ENCODE results near the gene FBH1. TPM values are rescaled to one million over a fixed set of nuclear protein-coding genes. Genes with fewer than 3 reads are reported as not detected.

FBH1 gene
- total RNA-seq, 1 donor from 2014 or later: 80.4 TPM

- no peak for DNase-seq (ENCODE audit: low spot score)
Observed at GRCh38 chr10:5958077-5958476, 68.0 kb downstream of the FBH1 start.

- no peak for DNase-seq (ENCODE audit: low spot score)
Observed at GRCh38 chr10:5958675-5959074, 68.6 kb downstream of the FBH1 start.

DNA sequence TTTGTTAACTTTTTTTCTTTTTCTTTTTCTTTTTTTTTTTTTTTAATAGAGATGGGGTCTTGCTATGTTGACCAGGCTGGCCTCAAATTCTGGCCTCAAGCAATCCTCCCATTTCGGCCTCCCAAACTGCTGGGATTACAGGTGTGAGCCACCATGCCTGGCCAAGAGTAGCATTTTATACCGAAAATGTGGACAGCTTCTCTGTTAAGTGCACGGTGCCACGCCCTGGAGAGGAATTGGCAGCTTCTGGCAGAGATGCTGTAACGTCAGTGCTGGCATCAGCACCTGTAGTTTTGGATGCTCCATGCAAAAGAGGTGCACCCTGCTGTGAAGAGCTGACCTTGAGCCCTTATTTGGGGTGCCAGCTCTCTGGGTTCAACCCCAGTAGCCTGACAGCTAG is 69.1 kb downstream of the FBH1 start:
- no peak for DNase-seq (ENCODE audit: low spot score)

- peak; percentile 65 for DNase-seq (ENCODE audit: low spot score)
Observed at GRCh38 chr10:5959581-5960069, 69.6 kb downstream of the FBH1 start.

DNA sequence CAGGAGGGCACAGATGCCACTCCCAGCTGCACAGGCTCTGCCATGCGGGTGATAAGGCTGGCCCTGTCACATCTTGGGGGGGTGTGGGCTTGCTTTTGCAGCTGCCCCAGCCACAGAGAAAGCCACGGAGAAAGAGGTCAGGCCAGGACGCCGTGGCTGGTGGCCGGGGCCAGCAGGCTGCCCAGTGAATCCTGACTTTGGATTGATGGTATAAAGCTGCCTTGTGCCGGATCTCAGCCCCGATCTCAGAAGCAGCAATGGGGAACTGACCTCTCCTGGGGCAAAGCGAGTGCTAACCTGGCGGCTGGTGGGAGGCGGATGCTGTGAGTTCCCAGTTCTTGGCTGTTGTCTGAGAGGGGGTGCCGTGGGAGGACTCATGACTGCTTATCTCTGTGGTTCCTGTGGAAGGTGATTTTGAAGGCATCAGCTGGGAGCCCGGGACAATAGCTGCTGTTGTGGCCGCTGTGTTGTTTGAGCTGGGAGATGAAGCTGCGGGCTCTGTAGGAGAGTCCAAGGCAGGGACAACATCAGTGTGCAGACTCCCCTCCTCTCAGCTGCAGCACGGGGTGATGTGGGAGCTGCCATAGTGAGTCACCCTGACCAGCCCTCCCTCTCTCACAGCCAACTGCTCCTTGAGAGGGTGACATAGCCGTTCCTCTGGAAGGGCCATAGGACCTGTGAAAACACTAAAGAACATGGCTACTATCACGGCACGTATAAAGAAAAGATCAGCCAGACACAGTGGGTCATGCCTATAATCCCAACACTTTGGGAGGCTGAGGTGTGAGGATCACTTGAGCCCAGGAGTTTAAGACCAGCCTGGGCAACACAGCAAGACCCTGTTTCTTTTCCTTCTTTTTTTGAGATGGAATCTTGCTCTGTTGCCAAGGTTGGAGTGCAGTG is 70.3 kb downstream of the FBH1 start:
- DNase-seq (ENCODE audit: low spot score): peak; percentile 74

DNA sequence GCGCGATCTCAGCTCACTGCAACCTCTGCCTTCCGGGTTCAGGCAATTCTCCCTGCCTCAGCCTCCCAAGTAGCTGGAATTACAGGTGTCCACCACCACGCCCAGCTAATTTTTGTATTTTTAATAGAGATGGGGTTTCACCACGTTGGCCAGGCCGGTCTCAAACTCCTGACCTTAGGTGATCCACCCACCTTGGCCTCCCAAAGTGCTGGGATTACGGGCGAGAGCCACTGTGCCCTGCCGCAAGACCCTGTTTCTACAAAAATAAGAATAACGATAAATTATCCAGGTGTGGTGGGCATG is 70.9 kb downstream of the FBH1 start:
- peak; percentile 64 for DNase-seq (ENCODE audit: low spot score)

- DNase-seq (ENCODE audit: low spot score): peak; percentile 81
Observed at GRCh38 chr10:5961405-5962100, 71.5 kb downstream of the FBH1 start.

DNA sequence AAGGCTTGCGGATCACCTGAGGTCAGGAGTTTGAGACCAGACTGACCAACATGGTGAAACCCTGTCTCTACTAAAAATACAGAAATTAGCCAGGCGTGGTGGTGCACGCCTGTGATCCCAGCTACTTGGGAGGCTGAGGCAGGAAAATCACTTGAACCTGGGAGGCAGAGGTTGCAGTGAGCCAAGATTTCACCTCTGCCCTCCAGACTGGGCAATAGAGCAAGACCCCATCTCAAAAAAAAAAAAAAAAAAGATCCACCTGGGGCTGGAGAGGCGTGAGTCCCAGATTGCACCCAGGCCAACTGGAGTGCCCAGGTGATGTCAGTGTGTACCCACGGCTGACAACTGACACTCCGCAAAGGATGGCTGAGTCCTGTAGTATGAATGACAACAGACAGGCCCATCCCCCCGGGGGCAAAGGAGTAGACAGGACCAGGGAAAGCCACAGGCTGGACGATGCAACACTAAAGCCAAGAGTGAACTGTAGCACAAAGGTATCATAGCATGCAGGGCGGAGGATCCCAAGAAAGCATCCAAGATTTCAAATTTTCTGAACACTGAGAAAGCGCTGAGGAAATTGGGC is 72.4 kb downstream of the FBH1 start:
- peak; percentile 33 for DNase-seq (ENCODE audit: low spot score)

DNA sequence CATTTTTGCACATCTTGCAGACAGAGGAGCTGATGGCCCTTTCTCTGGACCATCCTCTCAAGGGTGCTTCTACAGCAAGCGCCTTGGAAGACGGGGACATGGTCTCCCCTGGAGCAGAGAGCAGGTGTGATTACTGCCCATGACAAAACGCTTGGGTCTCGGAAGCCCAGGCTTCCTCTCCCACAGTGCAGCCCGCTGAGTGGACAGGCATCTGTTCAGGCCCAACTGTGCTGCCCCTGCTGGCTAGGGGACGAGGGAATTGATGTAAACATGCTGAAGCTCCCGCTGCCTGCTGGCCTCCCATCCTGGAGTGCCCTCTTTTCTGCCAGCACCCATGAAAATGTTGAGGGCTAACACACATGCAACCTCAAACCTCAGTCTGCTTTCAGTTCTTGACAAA is 73.0 kb downstream of the FBH1 start:
- DNase-seq (ENCODE audit: low spot score): peak; percentile 37

GRCh38 chr10:5963591-5963990 is 73.5 kb downstream of the FBH1 start:
- DNase-seq (ENCODE audit: low spot score): peak; percentile 80

DNA sequence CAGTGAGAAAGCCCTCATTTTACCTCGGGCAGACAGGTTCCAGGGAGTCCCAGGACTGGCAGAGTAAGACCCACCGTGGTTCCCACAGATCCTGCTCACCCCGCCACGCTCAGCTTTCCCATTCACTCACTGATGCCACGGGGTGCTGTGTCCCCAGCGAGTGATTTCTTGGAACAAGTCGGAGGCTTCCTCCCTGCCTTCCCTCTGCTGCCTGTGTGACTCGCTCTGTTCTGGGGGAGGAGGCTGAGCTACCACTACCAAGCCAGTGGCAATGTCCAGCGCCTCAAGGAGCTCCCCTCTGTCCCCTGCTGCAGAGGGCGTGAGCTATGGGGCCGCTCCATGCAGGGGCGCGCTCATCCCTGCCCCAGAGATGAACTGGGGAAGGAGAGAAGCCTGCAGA is 74.7 kb downstream of the FBH1 start:
- DNase-seq (ENCODE audit: low spot score): peak; percentile 57

- peak; percentile 85 for DNase-seq (ENCODE audit: low spot score)
Observed at GRCh38 chr10:5965266-5965665, 75.2 kb downstream of the FBH1 start.

DNA sequence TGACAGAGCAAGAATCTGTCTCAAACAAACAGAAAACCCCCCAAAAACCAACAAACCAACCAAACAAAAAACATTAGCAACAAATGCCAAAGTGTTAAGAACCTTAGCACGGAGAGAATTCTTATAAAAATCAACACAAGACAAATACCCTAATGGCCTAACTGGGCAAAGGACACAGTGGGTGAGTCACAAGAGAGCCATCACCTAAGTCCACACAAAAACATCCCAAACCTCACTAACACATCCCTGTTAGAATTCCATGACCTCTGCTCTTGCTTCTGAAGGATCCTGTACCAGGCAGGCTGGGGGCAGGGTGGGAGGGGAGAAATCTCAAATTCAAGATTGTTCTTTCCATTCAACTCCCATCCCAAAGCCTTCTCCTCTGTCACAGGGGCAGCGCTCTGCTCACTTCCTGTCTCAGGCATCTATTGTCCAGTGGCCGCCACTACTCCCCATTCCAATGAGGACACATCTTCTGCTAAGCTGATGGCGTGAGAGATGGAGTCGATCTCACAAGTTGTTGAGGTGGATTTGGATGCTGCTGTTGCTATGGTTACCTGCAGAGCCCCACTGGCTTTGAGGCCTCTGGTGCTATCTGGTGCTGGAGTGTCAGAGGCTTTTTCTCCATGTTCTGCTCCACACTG is 78.1 kb downstream of the FBH1 start:
- DNase-seq (ENCODE audit: low spot score): peak; percentile 18

DNA sequence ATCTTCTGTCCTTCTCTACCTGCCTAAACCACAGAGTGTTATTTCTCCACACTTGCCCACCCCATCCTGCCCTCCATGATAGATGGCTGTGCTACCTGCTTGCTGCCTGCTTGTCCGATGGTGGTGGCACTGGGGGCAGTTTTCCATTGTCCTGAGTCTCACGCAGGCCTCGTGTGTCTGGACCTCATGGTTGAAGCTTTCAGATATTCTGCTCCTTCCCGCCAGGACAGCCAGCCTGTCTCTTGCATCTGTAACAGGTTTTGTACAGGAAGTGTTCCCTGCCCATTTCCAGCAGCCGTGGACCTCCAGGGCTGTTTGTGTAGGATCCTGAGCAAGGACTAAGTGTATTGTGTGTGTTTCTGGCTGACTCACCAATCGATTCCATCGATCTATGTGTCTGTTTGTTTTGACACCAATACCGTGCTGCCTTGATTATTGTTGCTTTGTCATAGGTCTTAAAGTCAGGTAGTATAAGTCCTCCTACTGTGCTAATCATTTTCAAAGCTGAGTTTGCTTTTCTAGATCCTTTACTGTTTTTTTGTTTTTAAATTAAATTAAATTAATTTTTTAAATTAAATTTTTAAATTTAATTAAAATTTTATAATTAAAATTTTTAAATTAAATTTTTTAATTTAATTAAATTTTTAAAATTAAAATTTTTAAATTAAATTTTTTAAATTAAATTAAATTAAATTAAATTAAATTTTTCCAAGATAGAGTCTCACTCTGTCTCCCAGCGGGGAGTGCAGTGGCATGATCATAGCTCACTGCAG is 78.8 kb downstream of the FBH1 start:
- peak; percentile 28 for DNase-seq (ENCODE audit: low spot score)

GRCh38 chr10:5970066-5970465 is 80.0 kb downstream of the FBH1 start:
- no peak for DNase-seq (ENCODE audit: low spot score)

GRCh38 chr10:5970527-5970926 is 80.5 kb downstream of the FBH1 start:
- peak; percentile 39 for DNase-seq (ENCODE audit: low spot score)

DNA sequence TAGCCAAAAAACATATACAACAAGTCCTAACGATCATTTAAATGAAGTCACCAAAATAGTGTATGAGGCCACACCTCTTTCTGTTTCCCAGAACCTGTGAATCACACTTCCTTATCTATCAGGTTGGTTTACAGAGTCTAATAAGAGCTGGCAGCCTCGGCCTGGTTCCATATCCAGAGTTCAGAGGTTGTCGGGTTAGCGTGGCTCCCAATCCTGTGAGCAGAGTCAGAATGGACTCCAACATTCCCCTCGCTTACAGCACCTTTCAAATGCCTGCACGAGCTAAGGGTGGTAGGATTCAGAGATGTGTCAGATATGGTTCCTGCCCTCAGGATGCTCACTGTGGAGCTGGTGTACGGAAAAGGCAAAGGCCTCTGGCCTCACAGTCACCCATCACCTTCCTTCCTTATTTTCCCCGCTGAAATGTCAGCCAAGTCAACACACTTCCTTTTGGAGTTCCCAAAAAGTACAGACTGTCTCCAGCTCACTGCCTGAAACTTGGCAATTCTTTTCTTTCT is 81.3 kb downstream of the FBH1 start:
- DNase-seq (ENCODE audit: low spot score): peak; percentile 85

DNA sequence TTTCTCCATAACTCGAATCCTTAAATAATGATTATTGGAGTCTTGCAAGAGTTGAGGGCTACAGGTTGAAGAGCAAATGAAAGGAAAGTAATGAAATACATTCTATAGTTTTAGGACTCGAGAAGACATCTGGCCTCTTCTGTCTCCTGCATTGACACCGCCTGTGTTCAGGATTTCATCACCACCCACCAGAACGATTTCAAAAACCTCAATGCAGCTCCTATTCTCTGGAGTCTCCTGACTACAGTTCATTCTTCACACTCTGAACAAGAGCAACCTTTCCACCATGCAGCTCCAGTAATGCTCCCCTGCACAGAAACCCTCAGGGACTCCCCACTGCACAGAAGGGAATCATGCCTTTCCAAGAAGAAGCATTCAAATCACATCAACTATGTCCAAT is 81.8 kb downstream of the FBH1 start:
- DNase-seq (ENCODE audit: low spot score): no peak

DNA sequence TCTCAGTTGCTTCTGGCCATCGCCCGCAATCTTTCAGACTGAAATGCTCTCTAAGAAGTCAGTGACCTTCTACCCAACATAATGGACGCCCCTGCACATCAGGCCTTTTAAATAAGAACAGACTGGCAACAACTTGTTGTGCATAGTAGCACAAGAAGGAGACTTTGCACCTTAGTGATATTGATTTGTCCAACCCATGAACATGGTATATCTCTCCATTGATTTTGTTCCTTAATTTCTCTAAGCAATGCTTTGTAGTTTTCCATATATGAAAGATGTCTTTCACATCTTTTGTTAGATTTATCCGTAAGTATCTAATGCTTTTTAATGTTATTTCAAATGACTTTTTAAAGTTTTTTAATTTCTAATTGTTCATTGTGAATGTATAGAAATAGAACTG is 83.0 kb downstream of the FBH1 start:
- no peak for DNase-seq (ENCODE audit: low spot score)

GRCh38 chr10:5975641-5976473 is 85.8 kb downstream of the FBH1 start:
- peak; percentile 26 for DNase-seq (ENCODE audit: low spot score)
